WTC11 (cell line): ENCODE results near the gene PSMC1. TPM values are rescaled to one million over a fixed set of nuclear protein-coding genes. Genes with fewer than 3 reads are reported as not detected.

ENCODE experiments used
- ATAC-seq: fragments of 200-7000 bp; cut with Tn5 transposase; 2 replicates; pipeline ENCODE4 v1.10.0; 2021; ENCODE audit warnings: mild to moderate bottlenecking, moderate library complexity
- CTCF ChIA-PET: fragments of 300-600 bp; sonication (Branson Sonifier 250); formaldehyde crosslinking; loops from one replicate; lab custom pipeline; 2021; ENCODE audit warnings: antibody characterized with exemption; lab: Charles Lee
- POLR2A ChIA-PET: fragments of 350-600 bp; sonication (Branson Sonifier 250); formaldehyde crosslinking; loops from one replicate; lab custom pipeline; 2021; ENCODE audit warnings: antibody characterized with exemption; lab: Charles Lee
- DNase-seq: peaks from one replicate; pipeline ENCODE4 v3.0.0; 2021; ENCODE audit warnings: low spot score
- H3K27ac Mint-ChIP-seq: 2 replicates; pipeline ENCODE4 v1.8.0; 2021; ENCODE audit warnings: mixed read lengths
- H3K27me3 Mint-ChIP-seq: 2 replicates; pipeline ENCODE4 v1.8.0; 2021; ENCODE audit warnings: low read depth, mild to moderate bottlenecking, moderate library complexity, mixed read lengths
- H3K36me3 Mint-ChIP-seq: 2 replicates; pipeline ENCODE4 v1.8.0; 2021; ENCODE audit warnings: mixed read lengths
- H3K4me1 Mint-ChIP-seq: 2 replicates; pipeline ENCODE4 v1.8.0; 2022; ENCODE audit warnings: mixed read lengths
- H3K4me3 Mint-ChIP-seq: 2 replicates; pipeline ENCODE4 v1.8.0; 2021; ENCODE audit warnings: mild to moderate bottlenecking, moderate library complexity, mixed read lengths
- H3K9me3 Mint-ChIP-seq: 2 replicates; pipeline ENCODE4 v1.8.0; 2021; ENCODE audit warnings: mixed read lengths
- ATF1 ChIP-seq: sonication (generic); formaldehyde crosslinking; IDR thresholded peaks from 2 replicates; pipeline ENCODE4 v1.8.1; 2023; ENCODE audit warnings: mild to moderate bottlenecking, moderate library complexity, missing genetic modification reagents
- EMX1 ChIP-seq: fragments of 250-450 bp; sonication (Bioruptor Pico); IDR thresholded peaks from 2 replicates; pipeline ENCODE4 v1.8.0; 2021; ENCODE audit warnings: mild to moderate bottlenecking
- ESRRA ChIP-seq: sonication (generic); formaldehyde crosslinking; IDR thresholded peaks from 2 replicates; pipeline ENCODE4 v1.8.1; 2022; ENCODE audit warnings: mild to moderate bottlenecking, missing genetic modification reagents, borderline replicate concordance
- FOXK1 ChIP-seq: sonication (generic); formaldehyde crosslinking; IDR thresholded peaks from 2 replicates; pipeline ENCODE4 v1.8.0; 2022; ENCODE audit warnings: mild to moderate bottlenecking, moderate library complexity, missing genetic modification reagents
- FOXP1 ChIP-seq: sonication (generic); formaldehyde crosslinking; IDR thresholded peaks from 2 replicates; pipeline ENCODE4 v1.8.0; 2022; ENCODE audit warnings: missing genetic modification reagents, mild to moderate bottlenecking, moderate library complexity, borderline replicate concordance
- GABPB1 ChIP-seq: sonication (generic); formaldehyde crosslinking; IDR thresholded peaks from 2 replicates; pipeline ENCODE4 v1.8.1; 2023; ENCODE audit warnings: mild to moderate bottlenecking, missing genetic modification reagents
- JUN ChIP-seq: sonication (generic); formaldehyde crosslinking; IDR thresholded peaks from 2 replicates; pipeline ENCODE4 v1.8.0; 2023; ENCODE audit warnings: mild to moderate bottlenecking, missing genetic modification reagents
- NFE2L1 ChIP-seq: sonication (generic); formaldehyde crosslinking; IDR thresholded peaks from 2 replicates; pipeline ENCODE4 v1.8.1; 2023; ENCODE audit warnings: missing genetic modification reagents
- NR1H2 ChIP-seq: sonication (generic); formaldehyde crosslinking; IDR thresholded peaks from 2 replicates; pipeline ENCODE4 v1.9.0; 2021; ENCODE audit warnings: mild to moderate bottlenecking, moderate library complexity, missing genetic modification reagents
- NR2C2 ChIP-seq: sonication (generic); formaldehyde crosslinking; IDR thresholded peaks from 2 replicates; pipeline ENCODE4 v1.8.0; 2022; ENCODE audit warnings: mild to moderate bottlenecking, missing genetic modification reagents
- NR3C1 ChIP-seq: sonication (generic); formaldehyde crosslinking; conservative IDR thresholded peaks from 2 replicates; pipeline ENCODE4 v1.8.1; 2023; ENCODE audit warnings: low read depth, mild to moderate bottlenecking, missing genetic modification reagents
- PRRX2 ChIP-seq: fragments of 250-450 bp; sonication (Bioruptor Pico); IDR thresholded peaks from 2 replicates; pipeline ENCODE4 v1.8.0; 2021; ENCODE audit warnings: mild to moderate bottlenecking
- SMAD3 ChIP-seq: sonication (generic); formaldehyde crosslinking; IDR thresholded peaks from 2 replicates; pipeline ENCODE4 v1.8.0; 2022; ENCODE audit warnings: missing genetic modification reagents, mild to moderate bottlenecking, borderline replicate concordance
- ZBTB21 ChIP-seq: sonication (generic); formaldehyde crosslinking; IDR thresholded peaks from 2 replicates; pipeline ENCODE4 v1.8.1; 2023; ENCODE audit warnings: mild to moderate bottlenecking, missing genetic modification reagents, borderline replicate concordance
- ZNF138 ChIP-seq: sonication (generic); formaldehyde crosslinking; conservative IDR thresholded peaks from 2 replicates; pipeline ENCODE4 v1.8.1; 2022; ENCODE audit warnings: mild to moderate bottlenecking, moderate library complexity, missing genetic modification reagents
- ZNF317 ChIP-seq: sonication (generic); formaldehyde crosslinking; IDR thresholded peaks from 2 replicates; pipeline ENCODE4 v1.8.1; 2023; ENCODE audit warnings: low read depth, mild to moderate bottlenecking, moderate library complexity, missing genetic modification reagents, borderline replicate concordance
- ZNF416 ChIP-seq: fragments of 250-450 bp; sonication (Bioruptor Pico); IDR thresholded peaks from 2 replicates; pipeline ENCODE4 v1.9.0; 2021; ENCODE audit warnings: mild to moderate bottlenecking, inconsistent platforms
- total RNA-seq: library from RNA; stranded (reverse); gene quantifications from 3 replicates; pipeline ENCODE4 v1.2.3, GENCODE V29; 2021
- TF ChIP-seq, protein P1 (sequence below): sonication (generic); formaldehyde crosslinking; IDR thresholded peaks from 2 replicates; pipeline ENCODE4 v1.8.1; 2023; ENCODE audit warnings: mild to moderate bottlenecking, missing genetic modification reagents, moderate library complexity
- TF ChIP-seq, protein P2 (sequence below): sonication (generic); formaldehyde crosslinking; IDR thresholded peaks from 2 replicates; pipeline ENCODE4 v1.8.1; 2023; ENCODE audit warnings: mild to moderate bottlenecking, missing genetic modification reagents
- TF ChIP-seq, protein P3 (sequence below): sonication (generic); formaldehyde crosslinking; IDR thresholded peaks from 2 replicates; pipeline ENCODE4 v1.8.1; 2022; ENCODE audit warnings: low read depth, missing genetic modification reagents, borderline replicate concordance
- TF ChIP-seq, protein P4 (sequence below): sonication (generic); formaldehyde crosslinking; IDR thresholded peaks from 2 replicates; pipeline ENCODE4 v1.8.0; 2023; ENCODE audit warnings: missing genetic modification reagents, mild to moderate bottlenecking, borderline replicate concordance
- TF ChIP-seq, protein P5 (sequence below): sonication (generic); formaldehyde crosslinking; IDR thresholded peaks from 2 replicates; pipeline ENCODE4 v1.8.0; 2022; ENCODE audit warnings: mild to moderate bottlenecking, missing genetic modification reagents

Gene PSMC1
- total RNA-seq, 1 experiment from 2014 or later = 88.9 TPM

DNA sequence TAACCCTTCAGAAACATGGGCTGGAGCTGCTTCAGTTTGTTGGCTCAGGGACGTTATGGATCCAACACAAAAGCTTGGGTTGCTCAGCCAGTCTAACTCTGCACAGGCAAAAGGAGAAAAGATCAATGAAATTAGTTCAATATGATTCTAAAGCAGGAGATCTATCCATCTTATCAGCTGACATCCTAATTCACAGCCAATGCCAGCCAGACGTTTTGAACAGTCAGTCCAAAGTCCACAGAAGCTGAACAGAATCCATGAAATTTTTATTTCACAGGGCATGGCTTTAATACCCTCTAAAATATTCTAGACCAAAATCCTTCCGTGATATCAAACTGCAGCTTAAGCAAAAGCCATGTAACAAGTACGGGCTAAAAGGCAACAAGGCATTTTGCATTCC lies 61.7 kb downstream of the PSMC1 start:
- ChIA-PET CTCF (no interaction called here), POLR2A (no interaction called here)
- DNase-seq (no peak), ATAC-seq (no peak)
- no peak for TF ChIP-seq NFE2L1
- TF ChIP-seq EMX1 (CRISPR knock-in tag) = no peak
- no peak for TF ChIP-seq ZNF138 (CRISPR knock-in tag)
- TF ChIP-seq, protein P1, sequence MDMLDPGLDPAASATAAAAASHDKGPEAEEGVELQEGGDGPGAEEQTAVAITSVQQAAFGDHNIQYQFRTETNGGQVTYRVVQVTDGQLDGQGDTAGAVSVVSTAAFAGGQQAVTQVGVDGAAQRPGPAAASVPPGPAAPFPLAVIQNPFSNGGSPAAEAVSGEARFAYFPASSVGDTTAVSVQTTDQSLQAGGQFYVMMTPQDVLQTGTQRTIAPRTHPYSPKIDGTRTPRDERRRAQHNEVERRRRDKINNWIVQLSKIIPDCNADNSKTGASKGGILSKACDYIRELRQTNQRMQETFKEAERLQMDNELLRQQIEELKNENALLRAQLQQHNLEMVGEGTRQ (CRISPR knock-in tag) = no peak
- no peak for TF ChIP-seq PRRX2 (CRISPR knock-in tag)
- no peak for TF ChIP-seq ZBTB21 (CRISPR knock-in tag)
- TF ChIP-seq, protein P2, sequence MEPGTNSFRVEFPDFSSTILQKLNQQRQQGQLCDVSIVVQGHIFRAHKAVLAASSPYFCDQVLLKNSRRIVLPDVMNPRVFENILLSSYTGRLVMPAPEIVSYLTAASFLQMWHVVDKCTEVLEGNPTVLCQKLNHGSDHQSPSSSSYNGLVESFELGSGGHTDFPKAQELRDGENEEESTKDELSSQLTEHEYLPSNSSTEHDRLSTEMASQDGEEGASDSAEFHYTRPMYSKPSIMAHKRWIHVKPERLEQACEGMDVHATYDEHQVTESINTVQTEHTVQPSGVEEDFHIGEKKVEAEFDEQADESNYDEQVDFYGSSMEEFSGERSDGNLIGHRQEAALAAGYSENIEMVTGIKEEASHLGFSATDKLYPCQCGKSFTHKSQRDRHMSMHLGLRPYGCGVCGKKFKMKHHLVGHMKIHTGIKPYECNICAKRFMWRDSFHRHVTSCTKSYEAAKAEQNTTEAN (CRISPR knock-in tag) = no peak
- Mint-ChIP-seq H3K36me3 (peaks cover 23% of the 10 kb centered on the region), H3K4me3 (no peak overlapping the region), H3K4me1 (no peaks in the 10 kb centered on the region), H3K9me3 (no peaks in the 10 kb centered on the region), H3K27me3 (no peaks in the 10 kb centered on the region), H3K27ac (no peak overlapping the region)

DNA sequence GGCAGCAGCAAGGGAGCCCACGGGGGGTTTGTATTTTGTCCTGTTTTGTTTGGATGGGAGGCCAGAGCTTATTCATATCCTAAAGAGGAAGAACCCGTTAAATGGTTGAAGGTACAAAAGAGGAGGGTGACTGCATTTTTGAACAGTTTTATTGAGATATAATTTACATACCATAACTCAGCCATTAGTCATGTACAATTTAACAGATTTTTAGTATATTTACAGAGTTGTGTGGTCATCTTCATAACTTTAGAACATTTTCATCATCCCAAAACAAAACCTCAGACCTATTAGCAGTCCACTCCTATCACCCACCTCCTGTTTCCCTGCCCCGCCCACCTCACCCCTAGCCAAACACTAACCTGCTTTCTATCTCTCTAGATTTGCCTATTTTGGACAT lies 62.8 kb downstream of the PSMC1 start:
- no peaks in the 10 kb centered on the region for H3K4me1 Mint-ChIP-seq
- DNase-seq (no peak), ATAC-seq (no peak)
- H3K4me3 Mint-ChIP-seq = no peak overlapping the region
- no peak overlapping the region for H3K27ac Mint-ChIP-seq
- peaks cover 13% of the 10 kb centered on the region for H3K36me3 Mint-ChIP-seq
- POLR2A ChIA-PET = no interaction called here
- CTCF ChIA-PET = no interaction called here
- H3K9me3 Mint-ChIP-seq = no peaks in the 10 kb centered on the region
- no peaks in the 10 kb centered on the region for H3K27me3 Mint-ChIP-seq
- TF ChIP-seq SMAD3 = no peak
- no peak for TF ChIP-seq NR1H2
- TF ChIP-seq NR3C1 (CRISPR knock-in tag) = no peak
- TF ChIP-seq, protein P3, sequence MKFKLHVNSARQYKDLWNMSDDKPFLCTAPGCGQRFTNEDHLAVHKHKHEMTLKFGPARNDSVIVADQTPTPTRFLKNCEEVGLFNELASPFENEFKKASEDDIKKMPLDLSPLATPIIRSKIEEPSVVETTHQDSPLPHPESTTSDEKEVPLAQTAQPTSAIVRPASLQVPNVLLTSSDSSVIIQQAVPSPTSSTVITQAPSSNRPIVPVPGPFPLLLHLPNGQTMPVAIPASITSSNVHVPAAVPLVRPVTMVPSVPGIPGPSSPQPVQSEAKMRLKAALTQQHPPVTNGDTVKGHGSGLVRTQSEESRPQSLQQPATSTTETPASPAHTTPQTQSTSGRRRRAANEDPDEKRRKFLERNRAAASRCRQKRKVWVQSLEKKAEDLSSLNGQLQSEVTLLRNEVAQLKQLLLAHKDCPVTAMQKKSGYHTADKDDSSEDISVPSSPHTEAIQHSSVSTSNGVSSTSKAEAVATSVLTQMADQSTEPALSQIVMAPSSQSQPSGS (CRISPR knock-in tag) = no peak
- TF ChIP-seq, protein P4, sequence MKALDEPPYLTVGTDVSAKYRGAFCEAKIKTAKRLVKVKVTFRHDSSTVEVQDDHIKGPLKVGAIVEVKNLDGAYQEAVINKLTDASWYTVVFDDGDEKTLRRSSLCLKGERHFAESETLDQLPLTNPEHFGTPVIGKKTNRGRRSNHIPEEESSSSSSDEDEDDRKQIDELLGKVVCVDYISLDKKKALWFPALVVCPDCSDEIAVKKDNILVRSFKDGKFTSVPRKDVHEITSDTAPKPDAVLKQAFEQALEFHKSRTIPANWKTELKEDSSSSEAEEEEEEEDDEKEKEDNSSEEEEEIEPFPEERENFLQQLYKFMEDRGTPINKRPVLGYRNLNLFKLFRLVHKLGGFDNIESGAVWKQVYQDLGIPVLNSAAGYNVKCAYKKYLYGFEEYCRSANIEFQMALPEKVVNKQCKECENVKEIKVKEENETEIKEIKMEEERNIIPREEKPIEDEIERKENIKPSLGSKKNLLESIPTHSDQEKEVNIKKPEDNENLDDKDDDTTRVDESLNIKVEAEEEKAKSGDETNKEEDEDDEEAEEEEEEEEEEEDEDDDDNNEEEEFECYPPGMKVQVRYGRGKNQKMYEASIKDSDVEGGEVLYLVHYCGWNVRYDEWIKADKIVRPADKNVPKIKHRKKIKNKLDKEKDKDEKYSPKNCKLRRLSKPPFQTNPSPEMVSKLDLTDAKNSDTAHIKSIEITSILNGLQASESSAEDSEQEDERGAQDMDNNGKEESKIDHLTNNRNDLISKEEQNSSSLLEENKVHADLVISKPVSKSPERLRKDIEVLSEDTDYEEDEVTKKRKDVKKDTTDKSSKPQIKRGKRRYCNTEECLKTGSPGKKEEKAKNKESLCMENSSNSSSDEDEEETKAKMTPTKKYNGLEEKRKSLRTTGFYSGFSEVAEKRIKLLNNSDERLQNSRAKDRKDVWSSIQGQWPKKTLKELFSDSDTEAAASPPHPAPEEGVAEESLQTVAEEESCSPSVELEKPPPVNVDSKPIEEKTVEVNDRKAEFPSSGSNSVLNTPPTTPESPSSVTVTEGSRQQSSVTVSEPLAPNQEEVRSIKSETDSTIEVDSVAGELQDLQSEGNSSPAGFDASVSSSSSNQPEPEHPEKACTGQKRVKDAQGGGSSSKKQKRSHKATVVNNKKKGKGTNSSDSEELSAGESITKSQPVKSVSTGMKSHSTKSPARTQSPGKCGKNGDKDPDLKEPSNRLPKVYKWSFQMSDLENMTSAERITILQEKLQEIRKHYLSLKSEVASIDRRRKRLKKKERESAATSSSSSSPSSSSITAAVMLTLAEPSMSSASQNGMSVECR = no peak
- TF ChIP-seq FOXK1 (CRISPR knock-in tag) = no peak
- TF ChIP-seq ATF1 (CRISPR knock-in tag) = no peak
- no peak for TF ChIP-seq ZNF416 (CRISPR knock-in tag)
- TF ChIP-seq ESRRA (CRISPR knock-in tag) = no peak
- TF ChIP-seq GABPB1 (CRISPR knock-in tag) = no peak
- TF ChIP-seq JUN (CRISPR knock-in tag) = no peak
- TF ChIP-seq, protein P5, sequence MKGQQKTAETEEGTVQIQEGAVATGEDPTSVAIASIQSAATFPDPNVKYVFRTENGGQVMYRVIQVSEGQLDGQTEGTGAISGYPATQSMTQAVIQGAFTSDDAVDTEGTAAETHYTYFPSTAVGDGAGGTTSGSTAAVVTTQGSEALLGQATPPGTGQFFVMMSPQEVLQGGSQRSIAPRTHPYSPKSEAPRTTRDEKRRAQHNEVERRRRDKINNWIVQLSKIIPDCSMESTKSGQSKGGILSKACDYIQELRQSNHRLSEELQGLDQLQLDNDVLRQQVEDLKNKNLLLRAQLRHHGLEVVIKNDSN (CRISPR knock-in tag) = no peak
- no peak for TF ChIP-seq ZBTB21 (CRISPR knock-in tag)
- no peak for TF ChIP-seq FOXP1 (CRISPR knock-in tag)
- no peak for TF ChIP-seq NR2C2 (CRISPR knock-in tag)
- TF ChIP-seq ZNF317 (CRISPR knock-in tag) = no peak
